IMR-90 (cell line): ENCODE results near the gene MICALL2. TPM values are rescaled to one million over a fixed set of nuclear protein-coding genes. Genes with fewer than 3 reads are reported as not detected.

ENCODE experiments used
- ATAC-seq: fragments of 200-7000 bp; cut with Tn5 transposase; 2 replicates; pipeline ENCODE4 v1.9.1; 2020; ENCODE audit warnings: low read depth, mild to moderate bottlenecking, moderate library complexity
- BruUV-seq: library from RNA; stranded (reverse); fragments of 400-500 nt; replicated peaks from 2 replicates; lab custom pipeline; 2021; lab: Mats Ljungman, UMichigan
- CTCF ChIA-PET: fragments of 300-600 bp; formaldehyde crosslinking; extraction: SDS; loops from one replicate; lab custom pipeline; 2021; ENCODE audit warnings: antibody characterized with exemption; lab: Yijun Ruan, JAX
- POLR2A ChIA-PET: fragments of 300-600 bp; sonication (Branson Sonifier 250); formaldehyde crosslinking; loops from one replicate; lab custom pipeline; 2022; ENCODE audit warnings: antibody characterized with exemption; ENCODE audit not compliant: unreplicated experiment; lab: Charles Lee
- DNase-seq: peaks from one replicate; pipeline ENCODE4 v3.0.0; 2013
- H2AFZ ChIP-seq: replicated peaks from 2 replicates; pipeline ENCODE3; 2013; ENCODE audit warnings: low read length, mild to moderate bottlenecking; ENCODE audit not compliant: poor library complexity
- H2AK5ac ChIP-seq: 2 replicates; pipeline ENCODE4 v1.6.1; 2013; ENCODE audit warnings: low read depth, low read length, inconsistent platforms
- H2AK9ac ChIP-seq: replicated peaks from 2 replicates; pipeline ENCODE3; 2013; ENCODE audit warnings: mild to moderate bottlenecking, low read depth, low read length, moderate library complexity; ENCODE audit not compliant: poor library complexity
- H2BK120ac ChIP-seq: 2 replicates; pipeline ENCODE4 v1.6.1; 2013; ENCODE audit warnings: low read depth, low read length, inconsistent platforms
- H2BK15ac ChIP-seq: 3 replicates; pipeline ENCODE4 v1.6.1; 2013; ENCODE audit warnings: low read depth, low read length, inconsistent platforms
- H2BK20ac ChIP-seq: 2 replicates; pipeline ENCODE4 v1.6.1; 2013; ENCODE audit warnings: low read depth, mild to moderate bottlenecking, inconsistent platforms, low read length, moderate library complexity
- H2BK5ac ChIP-seq: 2 replicates; pipeline ENCODE4 v1.6.1; 2013; ENCODE audit warnings: mild to moderate bottlenecking, low read depth, low read length, inconsistent platforms; ENCODE audit not compliant: poor library complexity, severe bottlenecking
- H3K14ac ChIP-seq: replicated peaks from 2 replicates; pipeline ENCODE4 v1.6.1; 2013; ENCODE audit warnings: low read depth, low read length, inconsistent platforms
- H3K18ac ChIP-seq: 2 replicates; pipeline ENCODE4 v1.6.1; 2013; ENCODE audit warnings: low read depth, low read length, control low read depth
- H3K23ac ChIP-seq: 2 replicates; pipeline ENCODE4 v1.6.1; 2013; ENCODE audit warnings: low read depth, low read length, inconsistent platforms
- H3K27ac ChIP-seq: 2 replicates; pipeline ENCODE4 v1.5.1; 2013; ENCODE audit warnings: mild to moderate bottlenecking, control low read depth, low read length; ENCODE audit not compliant: insufficient read depth
- H3K27me3 ChIP-seq: 2 replicates; pipeline ENCODE4 v1.6.1; 2013; ENCODE audit warnings: low read length; ENCODE audit not compliant: control insufficient read depth, insufficient read depth
- H3K36me3 ChIP-seq: 2 replicates; pipeline ENCODE4 v1.6.1; 2013; ENCODE audit warnings: low read length, mixed read lengths; ENCODE audit not compliant: control insufficient read depth, insufficient read depth
- H3K4ac ChIP-seq: 2 replicates; pipeline ENCODE4 v1.6.1; 2013; ENCODE audit warnings: low read depth, low read length, inconsistent platforms
- H3K4me1 ChIP-seq: 2 replicates; pipeline ENCODE4 v1.6.1; 2013; ENCODE audit warnings: low read length, mixed read lengths; ENCODE audit not compliant: control insufficient read depth, insufficient read depth
- H3K4me2 ChIP-seq: 2 replicates; pipeline ENCODE4 v1.6.1; 2013; ENCODE audit warnings: low read depth, mild to moderate bottlenecking, control low read depth, low read length, moderate library complexity
- H3K4me3 ChIP-seq: 2 replicates; pipeline ENCODE4 v1.5.1; 2013; ENCODE audit warnings: low read depth, mild to moderate bottlenecking, control low read depth, low read length, moderate library complexity; ENCODE audit not compliant: insufficient read depth
- H3K56ac ChIP-seq: 2 replicates; pipeline ENCODE4 v1.6.1; 2013; ENCODE audit warnings: low read length, inconsistent platforms; ENCODE audit not compliant: insufficient read depth; ENCODE audit errors: extremely low read depth
- H3K79me1 ChIP-seq, 2 experiments: 2 replicates each; pipeline ENCODE4 v1.6.1; 2013; ENCODE audit warnings: low read length in 2 of 2, inconsistent platforms in 1 of 2, low read depth in 1 of 2
- H3K9ac ChIP-seq: 2 replicates; pipeline ENCODE4 v1.6.1; 2013; ENCODE audit warnings: low read depth, low read length, control low read depth
- H3K9me1 ChIP-seq: 2 replicates; pipeline ENCODE4 v1.6.1; 2013; ENCODE audit warnings: low read length, inconsistent platforms; ENCODE audit not compliant: insufficient read depth
- H3K9me3 ChIP-seq: 2 replicates; pipeline ENCODE4 v1.6.1; 2013; ENCODE audit warnings: low read length; ENCODE audit not compliant: control insufficient read depth, insufficient read depth
- H4K20me1 ChIP-seq: 2 replicates; pipeline ENCODE4 v1.6.1; 2013; ENCODE audit warnings: low read length, inconsistent platforms; ENCODE audit not compliant: insufficient read depth
- H4K5ac ChIP-seq: 2 replicates; pipeline ENCODE4 v1.6.1; 2013; ENCODE audit warnings: mild to moderate bottlenecking, low read depth, low read length, control low read depth
- H4K8ac ChIP-seq, 2 experiments: 2 replicates each; pipeline ENCODE4 v1.6.1; 2013; ENCODE audit warnings: low read depth in 2 of 2, low read length in 2 of 2, control low read depth in 1 of 2, inconsistent platforms in 1 of 2
- H4K91ac ChIP-seq: 2 replicates; pipeline ENCODE4 v1.6.1; 2013; ENCODE audit warnings: low read depth, low read length, inconsistent platforms; ENCODE audit not compliant: insufficient read depth
- CEBPB ChIP-seq: IDR thresholded peaks from 2 replicates; pipeline ENCODE4 v1.6.1; 2012; ENCODE audit warnings: low read depth, low read length, improper control_type of control experiment
- CHD1 ChIP-seq: IDR thresholded peaks from 2 replicates; pipeline ENCODE4 v1.6.1; 2012; ENCODE audit warnings: low read depth, low read length, improper control_type of control experiment
- FOS ChIP-seq: fragments of 150-350 bp; IDR thresholded peaks from 2 replicates; pipeline ENCODE4 v1.6.1; 2016; ENCODE audit warnings: low read depth, low read length
- NFE2L2 ChIP-seq: fragments of 150-350 bp; IDR thresholded peaks from 2 replicates; pipeline ENCODE4 v1.6.1; 2016; ENCODE audit warnings: low read depth, mild to moderate bottlenecking, low read length
- POLR2A ChIP-seq: IDR thresholded peaks from 2 replicates; pipeline ENCODE4 v1.6.1; 2012; ENCODE audit warnings: mild to moderate bottlenecking, low read depth, low read length
- RCOR1 ChIP-seq: IDR thresholded peaks from 2 replicates; pipeline ENCODE4 v1.6.1; 2012; ENCODE audit warnings: mild to moderate bottlenecking, low read length, improper control_type of control experiment; ENCODE audit not compliant: insufficient replicate concordance
- SMC3 ChIP-seq: fragments of 150-350 bp; IDR thresholded peaks from 2 replicates; pipeline ENCODE4 v1.6.1; 2016; ENCODE audit warnings: low read depth, mild to moderate bottlenecking, antibody characterized with exemption, low read length, moderate library complexity
- WGBS, 2 experiments: methylation state at CpG; one replicate each; pipeline versions ENCODE4 v1.1.5 to v1.1.7; 2013; ENCODE audit warnings: missing lambda C conversion rate in 2 of 2; ENCODE audit not compliant: insufficient read length in 1 of 2; ENCODE audit errors: extremely low coverage in 2 of 2; 5-methylcytosine and 5-hydroxymethylcytosine counted together
- dilution Hi-C: fragments of 300-500 bp; cut with HindIII; formaldehyde crosslinking; loops from one replicate; pipeline ENCODE4 v1.14.3; 2018; ENCODE audit warnings: low sequenced_read_pairs; ENCODE audit not compliant: unreplicated experiment
- in situ Hi-C: fragments of 300-500 bp; cut with MboI; formaldehyde crosslinking; loops from 3 replicates; pipeline ENCODE4 v1.14.3; 2019; ENCODE audit warnings: low sequenced_read_pairs, inconsistent platforms, mixed read lengths
- intact Hi-C: fragments of 100-400 bp; cut with micrococcal nuclease; formaldehyde crosslinking; loops from 2 replicates; pipeline ENCODE4 v1.10.0; 2022
- polyA plus RNA-seq, 3 experiments: library from polyadenylated mRNA; depleted of rRNA; stranded (reverse); fragments of >200 nt; gene quantifications; 2 replicates each; pipeline ENCODE4 v1.2.3, GENCODE V29; 2012; ENCODE audit warnings: low replicate concordance in 1 of 3
- total RNA-seq: library from RNA; depleted of rRNA; stranded (reverse); fragments of >200 nt; gene quantifications from 2 replicates; pipeline ENCODE4 v1.2.3, GENCODE V29; 2012
- TF ChIP-seq, protein P1 (sequence below): conservative IDR thresholded peaks from 2 replicates; pipeline ENCODE4 v1.5.1; 2012; ENCODE audit warnings: mild to moderate bottlenecking, low read depth, low read length, improper control_type of control experiment
- TF ChIP-seq, protein P2 (sequence below): fragments of 150-350 bp; IDR thresholded peaks from 2 replicates; pipeline ENCODE4 v1.6.1; 2017; ENCODE audit warnings: mild to moderate bottlenecking, antibody characterized with exemption, low read length, low read depth

MICALL2 gene
- total and polyA plus RNA-seq, 2 of the 4 experiments (the other 2 are of a cell fraction) = 6.6 to 34.1 TPM

DNA sequence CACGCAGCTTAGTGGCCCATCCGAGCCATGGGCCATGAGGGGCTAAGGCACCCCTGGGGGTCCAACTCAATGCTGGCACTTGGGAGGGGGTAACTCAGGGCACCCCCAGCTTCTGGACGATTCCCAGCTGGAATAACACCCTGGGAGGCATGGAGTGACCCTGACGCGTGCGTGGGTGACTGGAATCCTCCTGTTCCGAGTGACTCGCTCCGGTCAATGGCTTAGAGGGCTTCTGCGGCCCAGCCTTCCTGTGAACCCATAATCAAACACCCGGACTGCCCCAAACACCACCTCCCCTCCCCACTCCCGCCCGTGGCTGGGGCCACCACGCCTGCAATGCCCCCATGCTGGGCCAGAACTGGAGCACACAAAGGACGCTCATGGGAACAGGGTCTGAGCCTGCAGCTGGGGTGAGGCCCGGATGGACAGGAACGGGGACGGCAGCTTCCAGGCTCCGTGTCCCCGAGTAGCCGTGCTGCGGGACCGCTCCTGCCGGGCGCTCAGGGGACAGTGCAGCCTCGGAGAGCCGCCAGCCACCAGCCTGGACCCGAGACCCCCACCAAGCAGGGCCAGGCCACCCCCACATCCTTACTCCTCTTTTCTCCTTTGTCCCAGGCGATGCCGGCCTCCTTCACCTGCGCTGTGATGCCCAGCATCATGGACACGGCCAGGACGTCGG is 36.4 kb upstream of the MICALL2 start:
- no TSS peak for BruUV-seq
- Histone ChIP-seq H3K27me3 (no peaks in the 10 kb centered on the region), H3K4ac (no peak overlapping the region), H2AK9ac (no peak overlapping the region), H2BK120ac (no peak overlapping the region), H3K9me1 (no peaks in the 10 kb centered on the region), H2BK20ac (no peak overlapping the region), H3K23ac (no peak overlapping the region), H4K20me1 (0 out of 2 replicates have a peak, but pooled peaks cover 7% of the 10 kb centered on the region), H3K56ac (no peak overlapping the region), H3K4me2 (no peak overlapping the region), H3K18ac (no peak overlapping the region), H4K5ac (no peak overlapping the region), H3K9ac (no peak overlapping the region), H2AFZ (no peak overlapping the region), H4K91ac (no peak overlapping the region), H3K36me3 (peaks cover 61% of the 10 kb centered on the region), H3K14ac (no peak overlapping the region), H3K79me1 (peaks cover 0 to 13% of the 10 kb centered on the region in 2 experiments; a peak in 1 of 4 replicates), H2BK5ac (no peak overlapping the region), H3K4me1 (no peaks in the 10 kb centered on the region), H3K27ac (no peak overlapping the region), H2BK15ac (no peak overlapping the region), H3K4me3 (no peak overlapping the region), H2AK5ac (no peak overlapping the region), H4K8ac (no peak overlapping the region), H3K9me3 (no peaks in the 10 kb centered on the region)
- no peak for TF ChIP-seq FOS
- no peak for TF ChIP-seq POLR2A
- TF ChIP-seq CEBPB = no peak
- TF ChIP-seq, protein P1, sequence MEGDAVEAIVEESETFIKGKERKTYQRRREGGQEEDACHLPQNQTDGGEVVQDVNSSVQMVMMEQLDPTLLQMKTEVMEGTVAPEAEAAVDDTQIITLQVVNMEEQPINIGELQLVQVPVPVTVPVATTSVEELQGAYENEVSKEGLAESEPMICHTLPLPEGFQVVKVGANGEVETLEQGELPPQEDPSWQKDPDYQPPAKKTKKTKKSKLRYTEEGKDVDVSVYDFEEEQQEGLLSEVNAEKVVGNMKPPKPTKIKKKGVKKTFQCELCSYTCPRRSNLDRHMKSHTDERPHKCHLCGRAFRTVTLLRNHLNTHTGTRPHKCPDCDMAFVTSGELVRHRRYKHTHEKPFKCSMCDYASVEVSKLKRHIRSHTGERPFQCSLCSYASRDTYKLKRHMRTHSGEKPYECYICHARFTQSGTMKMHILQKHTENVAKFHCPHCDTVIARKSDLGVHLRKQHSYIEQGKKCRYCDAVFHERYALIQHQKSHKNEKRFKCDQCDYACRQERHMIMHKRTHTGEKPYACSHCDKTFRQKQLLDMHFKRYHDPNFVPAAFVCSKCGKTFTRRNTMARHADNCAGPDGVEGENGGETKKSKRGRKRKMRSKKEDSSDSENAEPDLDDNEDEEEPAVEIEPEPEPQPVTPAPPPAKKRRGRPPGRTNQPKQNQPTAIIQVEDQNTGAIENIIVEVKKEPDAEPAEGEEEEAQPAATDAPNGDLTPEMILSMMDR = no peak
- TF ChIP-seq NFE2L2 = no peak
- TF ChIP-seq CHD1 = no peak
- TF ChIP-seq, protein P2, sequence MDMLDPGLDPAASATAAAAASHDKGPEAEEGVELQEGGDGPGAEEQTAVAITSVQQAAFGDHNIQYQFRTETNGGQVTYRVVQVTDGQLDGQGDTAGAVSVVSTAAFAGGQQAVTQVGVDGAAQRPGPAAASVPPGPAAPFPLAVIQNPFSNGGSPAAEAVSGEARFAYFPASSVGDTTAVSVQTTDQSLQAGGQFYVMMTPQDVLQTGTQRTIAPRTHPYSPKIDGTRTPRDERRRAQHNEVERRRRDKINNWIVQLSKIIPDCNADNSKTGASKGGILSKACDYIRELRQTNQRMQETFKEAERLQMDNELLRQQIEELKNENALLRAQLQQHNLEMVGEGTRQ = no peak
- no peak for TF ChIP-seq SMC3
- TF ChIP-seq RCOR1 = no peak
- CTCF ChIA-PET = no interaction called here
- ATAC-seq = no peak
- WGBS, 2 experiments = 96% methylated on average over 19 of the region's 34 CpGs; no CpG with 5 or more reads in 1 of the 2 experiments
- dilution Hi-C loops (no loop called here), intact Hi-C loops (no loop called here), in situ Hi-C loops (no loop called here)
- no peak for DNase-seq
- POLR2A ChIA-PET = no interaction called here
